Activated T-helper 9 cell treated with anti-CD3 and anti-CD28 coated beads, Interleukin-2, amount 50 U/mL, for 16 hours (primary cell): ENCODE results near the gene PKNOX1.
"Not testable (repeated sequence)": the region's sequence is repeated elsewhere in the genome, so short reads cannot be mapped to it uniquely, and the experiment has no call there.

Source experiments
- DNase-seq: peaks from one replicate; pipeline ENCODE4 v3.0.0-alpha.2; 2020; ENCODE audit warnings: low read depth

Gene PKNOX1

GRCh38 chr21:43020771-43021170 lies 46.4 kb downstream of the PKNOX1 start:
- no peak for DNase-seq

GRCh38 chr21:43021191-43021590 lies 46.8 kb downstream of the PKNOX1 start:
- DNase-seq = no peak

- DNase-seq = no peak
These were observed 47.6 kb downstream of the PKNOX1 start for GRCh38 chr21:43021756-43022600.

- no peak for DNase-seq
These were observed 48.8 kb downstream of the PKNOX1 start for GRCh38 chr21:43023175-43023574.

- DNase-seq = no peak
These were observed 50.2 kb downstream of the PKNOX1 start for GRCh38 chr21:43024439-43025136.

GRCh38 chr21:43025636-43026180 lies 51.3 kb downstream of the PKNOX1 start:
- DNase-seq = no peak

- no peak for DNase-seq
These were observed 53.7 kb downstream of the PKNOX1 start for GRCh38 chr21:43027846-43028731.

GRCh38 chr21:43029785-43030184 lies 55.4 kb downstream of the PKNOX1 start:
- no peak for DNase-seq

- no peak for DNase-seq
These were observed 56.8 kb downstream of the PKNOX1 start for GRCh38 chr21:43031121-43031619.

- DNase-seq = no peak
These were observed 59.7 kb downstream of the PKNOX1 start for GRCh38 chr21:43034101-43034500.

- DNase-seq = no peak
These were observed 60.5 kb downstream of the PKNOX1 start for GRCh38 chr21:43034826-43035225.

GRCh38 chr21:43036889-43037288 lies 62.5 kb downstream of the PKNOX1 start:
- not testable (repeated sequence) for DNase-seq

GRCh38 chr21:43037918-43038658 lies 63.7 kb downstream of the PKNOX1 start:
- not testable (repeated sequence) for DNase-seq

GRCh38 chr21:43038659-43039044 lies 64.3 kb downstream of the PKNOX1 start:
- DNase-seq = not testable (repeated sequence)

GRCh38 chr21:43042169-43042568 lies 67.8 kb downstream of the PKNOX1 start:
- not testable (repeated sequence) for DNase-seq

- not testable (repeated sequence) for DNase-seq
These were observed 68.9 kb downstream of the PKNOX1 start for GRCh38 chr21:43043291-43043690.

- not testable (repeated sequence) for DNase-seq
These were observed 70.2 kb downstream of the PKNOX1 start for GRCh38 chr21:43044547-43044946.

GRCh38 chr21:43045165-43045875 lies 71.0 kb downstream of the PKNOX1 start:
- not testable (repeated sequence) for DNase-seq

- not testable (repeated sequence) for DNase-seq
These were observed 71.8 kb downstream of the PKNOX1 start for GRCh38 chr21:43045876-43046821.
